Common myeloid progenitor, CD34-positive (primary cell): ENCODE data around the gene FBLN7.

ENCODE experiments used
- CTCF ChIA-PET: fragments of 350-600 bp; sonication (Branson Sonifier 250); formaldehyde crosslinking; loops from one replicate; lab custom pipeline; 2021; ENCODE audit warnings: antibody characterized with exemption; lab: Charles Lee
- POLR2A ChIA-PET: fragments of 350-600 bp; sonication (Branson Sonifier 250); formaldehyde crosslinking; loops from one replicate; lab custom pipeline; 2021; ENCODE audit warnings: antibody characterized with exemption; lab: Charles Lee
- DNase-seq, 3 donors: peaks; one replicate each; pipeline versions ENCODE4 v3.0.0 to v3.0.0-alpha.2; 2013
- H3K27ac ChIP-seq, 2 experiments: 1 replicate in 1 of 2; 2 replicates in 1 of 2; pipeline ENCODE4 v1.7.0; 2013; ENCODE audit warnings: inconsistent platforms in 2 of 2, low read length in 2 of 2, mild to moderate bottlenecking in 2 of 2, low read depth in 1 of 2, moderate library complexity in 1 of 2; ENCODE audit not compliant: severe bottlenecking in 2 of 2, insufficient read depth in 1 of 2, poor library complexity in 1 of 2
- H3K27me3 ChIP-seq, 5 experiments: replicated peaks in 2 of 5; 1 replicate in 3 of 5; 2 replicates in 2 of 5; pipeline versions ENCODE4 v1.6.1 to v1.7.0; 2013; ENCODE audit warnings: low read length in 4 of 5, mild to moderate bottlenecking in 2 of 5, moderate library complexity in 2 of 5, inconsistent platforms in 1 of 5; ENCODE audit not compliant: insufficient read depth in 5 of 5, control insufficient read depth in 4 of 5
- H3K36me3 ChIP-seq, 4 experiments: 1 replicate in 2 of 4; 2 replicates in 2 of 4; pipeline versions ENCODE4 v1.6.1 to v1.7.0; 2013; ENCODE audit warnings: low read length in 3 of 4, control low read depth in 1 of 4, mild to moderate bottlenecking in 1 of 4; ENCODE audit not compliant: control insufficient read depth in 4 of 4, insufficient read depth in 4 of 4
- H3K4me1 ChIP-seq, 4 experiments: 1 replicate in 3 of 4; 2 replicates in 1 of 4; pipeline versions ENCODE4 v1.6.1 to v1.7.1; 2013; ENCODE audit warnings: low read length in 3 of 4, mild to moderate bottlenecking in 3 of 4, control low read depth in 1 of 4, inconsistent platforms in 1 of 4, moderate library complexity in 1 of 4; ENCODE audit not compliant: control insufficient read depth in 4 of 4, insufficient read depth in 4 of 4; ENCODE audit errors: control extremely low read depth in 1 of 4
- H3K4me3 ChIP-seq, 7 experiments: 1 replicate in 4 of 7; 2 replicates in 3 of 7; pipeline versions ENCODE4 v1.5.1 to v1.7.0; 2013; ENCODE audit warnings: mild to moderate bottlenecking in 7 of 7, low read length in 6 of 7, moderate library complexity in 6 of 7, inconsistent platforms in 2 of 7, low read depth in 2 of 7, control low read depth in 1 of 7; ENCODE audit not compliant: insufficient read depth in 4 of 7, control insufficient read depth in 1 of 7; ENCODE audit errors: extremely low read depth in 1 of 7
- H3K9me3 ChIP-seq, 5 experiments: 1 replicate in 4 of 5; 2 replicates in 1 of 5; pipeline versions ENCODE4 v1.6.1 to v1.7.1; 2013; ENCODE audit warnings: low read length in 4 of 5, mild to moderate bottlenecking in 2 of 5, inconsistent platforms in 1 of 5, low read depth in 1 of 5, moderate library complexity in 1 of 5; ENCODE audit not compliant: control insufficient read depth in 4 of 5, insufficient read depth in 2 of 5; ENCODE audit errors: control extremely low read depth in 1 of 5
- WGBS: methylation state at CpG from one replicate; pipeline ENCODE4 v1.1.5; 2013; ENCODE audit not compliant: insufficient coverage; 5-methylcytosine and 5-hydroxymethylcytosine counted together

Gene FBLN7

GRCh38 chr2:112189001-112189556, 50.9 kb downstream of the FBLN7 start:
- WGBS = 93% methylated on average over 3 of the region's 3 CpGs
- ChIA-PET CTCF (no interaction called here), POLR2A (no interaction called here)
- H3K36me3 ChIP-seq = no peaks in the 10 kb centered on the region
- no peaks in the 10 kb centered on the region for H3K27me3 ChIP-seq
- peaks cover 0 to 10% (median 2%) of the 10 kb centered on the region in 4 experiments for H3K4me1 ChIP-seq
- H3K4me3 ChIP-seq = no peak overlapping the region
- no peak for DNase-seq
- no peak overlapping the region for H3K27ac ChIP-seq
- peaks cover 0 to 6% (median 0%) of the 10 kb centered on the region in 5 experiments for H3K9me3 ChIP-seq

- Histone ChIP-seq H3K4me1 (peaks cover 0 to 15% (median 0%) of the 10 kb centered on the region in 4 experiments), H3K27me3 (no peaks in the 10 kb centered on the region), H3K36me3 (no peaks in the 10 kb centered on the region), H3K9me3 (no peaks in the 10 kb centered on the region), H3K27ac (no peak overlapping the region), H3K4me3 (no peak overlapping the region)
- CTCF ChIA-PET = interaction anchor here (1.0 to 1.9 kb wide), 2 partner anchors 11 to 73 kb away, joined by 3 to 4 read pairs; no protein-coding TSS in a partner anchor
- POLR2A ChIA-PET = no interaction called here
- WGBS = 100% methylated on average over 2 of the region's 2 CpGs
- DNase-seq = no peak
Observed at GRCh38 chr2:112194028-112194427, 55.8 kb downstream of the FBLN7 start.

GRCh38 chr2:112194482-112194881, 56.3 kb downstream of the FBLN7 start:
- Histone ChIP-seq H3K9me3 (no peaks in the 10 kb centered on the region), H3K36me3 (no peaks in the 10 kb centered on the region), H3K4me1 (peaks cover 0 to 15% (median 0%) of the 10 kb centered on the region in 4 experiments), H3K4me3 (no peak overlapping the region), H3K27ac (no peak overlapping the region), H3K27me3 (no peaks in the 10 kb centered on the region)
- 34% methylated on average over 2 of the region's 4 CpGs for WGBS
- ChIA-PET CTCF (interaction anchor here (1.0 to 1.9 kb wide), 2 partner anchors 11 to 73 kb away, joined by 3 to 4 read pairs; no protein-coding TSS in a partner anchor), POLR2A (no interaction called here)
- no peak for DNase-seq

- peaks cover 0 to 2% (median 0%) of the 10 kb centered on the region in 5 experiments for H3K9me3 ChIP-seq
- H3K4me3 ChIP-seq = no peak overlapping the region
- POLR2A ChIA-PET = no interaction called here
- no peaks in the 10 kb centered on the region for H3K36me3 ChIP-seq
- no peaks in the 10 kb centered on the region for H3K27me3 ChIP-seq
- H3K4me1 ChIP-seq = peaks cover 0 to 15% (median 0%) of the 10 kb centered on the region in 4 experiments
- 95% methylated on average over 6 of the region's 8 CpGs for WGBS
- CTCF ChIA-PET = interaction anchor here (0.6 to 1.0 kb wide), 2 partner anchors 12 to 238 kb away, joined by 3 read pairs; partner anchors contain the start of gene RGPD8
- no peak for DNase-seq
- H3K27ac ChIP-seq = no peak overlapping the region
Observed at GRCh38 chr2:112195167-112195766, 57.1 kb downstream of the FBLN7 start.

GRCh38 chr2:112195950-112196349, 57.8 kb downstream of the FBLN7 start:
- H3K27me3 ChIP-seq = no peaks in the 10 kb centered on the region
- no peak overlapping the region for H3K4me3 ChIP-seq
- peaks cover 0 to 3% (median 0%) of the 10 kb centered on the region in 5 experiments for H3K9me3 ChIP-seq
- POLR2A ChIA-PET = no interaction called here
- no peak overlapping the region for H3K27ac ChIP-seq
- H3K4me1 ChIP-seq = peaks cover 0 to 15% (median 0%) of the 10 kb centered on the region in 4 experiments
- no peak for DNase-seq
- no peaks in the 10 kb centered on the region for H3K36me3 ChIP-seq
- CTCF ChIA-PET = no interaction called here

GRCh38 chr2:112197868-112198267, 59.7 kb downstream of the FBLN7 start:
- POLR2A ChIA-PET = no interaction called here
- no peak for DNase-seq
- H3K4me3 ChIP-seq = no peak overlapping the region
- peaks cover 0 to 5% (median 2%) of the 10 kb centered on the region in 5 experiments for H3K9me3 ChIP-seq
- no peaks in the 10 kb centered on the region for H3K36me3 ChIP-seq
- peaks cover 0 to 15% (median 0%) of the 10 kb centered on the region in 4 experiments for H3K4me1 ChIP-seq
- H3K27me3 ChIP-seq = no peaks in the 10 kb centered on the region
- WGBS = no CpG with 5 or more reads among the region's 1 CpG
- no peak overlapping the region for H3K27ac ChIP-seq
- CTCF ChIA-PET = no interaction called here

GRCh38 chr2:112198780-112199179, 60.6 kb downstream of the FBLN7 start:
- Histone ChIP-seq H3K27me3 (no peaks in the 10 kb centered on the region), H3K36me3 (no peaks in the 10 kb centered on the region), H3K9me3 (peaks cover 0 to 14% (median 6%) of the 10 kb centered on the region in 5 experiments), H3K4me1 (peaks cover 0 to 15% (median 0%) of the 10 kb centered on the region in 4 experiments), H3K4me3 (no peak overlapping the region), H3K27ac (no peak overlapping the region)
- CTCF ChIA-PET = no interaction called here
- no peak for DNase-seq
- POLR2A ChIA-PET = no interaction called here
